Osteoblast (primary cell): ENCODE data around the gene ERI2. TPM values are rescaled to one million over a fixed set of nuclear protein-coding genes. Genes with fewer than 3 reads are reported as not detected.
"Not testable (repeated sequence)": the region's sequence is repeated elsewhere in the genome, so short reads cannot be mapped to it uniquely, and the experiment has no call there.

Source experiments
- DNase-seq: peaks from one replicate; pipeline ENCODE4 v3.0.0; 2011; ENCODE audit warnings: low spot score, mixed read lengths; ENCODE audit not compliant: insufficient read length; ENCODE audit errors: missing footprints
- H2AFZ ChIP-seq: 2 replicates; pipeline ENCODE4 v1.6.0; 2011; ENCODE audit warnings: mild to moderate bottlenecking, low read length
- H3K27ac ChIP-seq: 2 replicates; pipeline ENCODE4 v1.5.1; 2011; ENCODE audit warnings: mild to moderate bottlenecking, low read depth, low read length, moderate library complexity
- H3K27me3 ChIP-seq: 2 replicates; pipeline ENCODE4 v1.6.0; 2012; ENCODE audit warnings: mild to moderate bottlenecking, control low read depth, inconsistent platforms, low read length, moderate library complexity; ENCODE audit not compliant: insufficient read depth
- H3K36me3 ChIP-seq: 2 replicates; pipeline ENCODE4 v1.5.1; 2011; ENCODE audit warnings: mild to moderate bottlenecking, low read length, control low read depth, moderate library complexity; ENCODE audit not compliant: insufficient read depth
- H3K4me1 ChIP-seq: 2 replicates; pipeline ENCODE4 v1.5.1; 2011; ENCODE audit warnings: mild to moderate bottlenecking, low read length, control low read depth, moderate library complexity; ENCODE audit not compliant: insufficient read depth
- H3K4me2 ChIP-seq: 2 replicates; pipeline ENCODE4 v1.6.0; 2011; ENCODE audit warnings: mild to moderate bottlenecking, low read length; ENCODE audit not compliant: insufficient read depth
- H3K4me3 ChIP-seq: fragments of 200-600 bp; sonication (generic); 3 replicates; pipeline ENCODE4 v1.5.1; 2012; ENCODE audit warnings: mild to moderate bottlenecking, low read length, inconsistent platforms; ENCODE audit not compliant: insufficient read depth
- H3K79me2 ChIP-seq: 2 replicates; pipeline ENCODE4 v1.6.0; 2012; ENCODE audit warnings: mild to moderate bottlenecking, low read length, control low read depth, inconsistent platforms; ENCODE audit not compliant: insufficient read depth
- H3K9me3 ChIP-seq: 2 replicates; pipeline ENCODE4 v1.5.1; 2011; ENCODE audit warnings: low read depth, low read length, control low read depth
- H4K20me1 ChIP-seq: 2 replicates; pipeline ENCODE4 v1.6.0; 2012; ENCODE audit warnings: mild to moderate bottlenecking, low read length, control low read depth; ENCODE audit not compliant: insufficient read depth
- CTCF ChIP-seq: IDR thresholded peaks from 2 replicates; pipeline ENCODE4 v1.5.1; 2011; ENCODE audit warnings: mild to moderate bottlenecking, low read depth, low read length, moderate library complexity; ENCODE audit errors: extremely low read depth
- total RNA-seq: library from RNA; depleted of rRNA; stranded (reverse); fragments of >200 nt; gene quantifications from 2 replicates; pipeline ENCODE4 v1.2.3, GENCODE V29; 2012

Gene ERI2
- total RNA-seq, 1 donor: 21.0 TPM

DNA sequence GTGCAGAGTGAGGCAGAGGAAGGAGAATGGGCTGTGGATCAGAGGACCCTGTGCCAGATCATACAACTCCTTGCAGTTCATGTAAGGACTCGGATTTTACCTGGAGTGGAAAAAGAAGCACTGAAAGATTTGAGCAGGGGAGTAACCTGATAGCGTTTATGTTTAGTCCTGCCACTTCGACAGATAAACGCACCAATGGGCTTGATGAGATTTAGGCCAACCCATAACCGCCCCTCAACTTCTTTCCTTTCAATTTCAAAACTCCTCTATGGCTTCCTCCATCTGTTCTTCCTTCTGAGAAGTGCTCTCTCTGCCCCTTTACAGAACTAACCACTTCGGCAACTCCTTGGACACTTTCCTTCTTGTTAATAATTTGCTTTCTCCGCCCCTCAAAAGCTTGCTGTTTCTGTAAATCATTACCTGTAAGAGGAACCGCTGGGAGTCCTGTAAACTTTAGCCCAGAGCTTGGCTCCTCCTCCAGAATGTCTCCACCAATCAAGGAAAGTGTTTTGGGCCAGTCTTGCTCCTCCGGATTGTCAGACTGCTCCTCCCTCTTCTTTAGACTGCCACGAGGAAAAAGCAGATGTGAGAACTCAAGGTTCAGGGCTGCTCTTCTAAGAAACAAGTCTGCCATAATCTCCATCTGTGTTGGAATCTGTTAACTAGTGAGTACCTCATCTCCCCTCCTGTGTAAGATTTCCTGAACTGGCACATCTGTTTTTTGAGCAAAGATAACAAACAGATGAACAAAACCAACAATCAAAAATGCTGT lies 42.6 kb downstream of the ERI2 start, which contains the start of gene ACSM3:
Gene ACSM3, plus strand, starts transcription at position 554 of the 772 bp plus-strand sequence. CDS start 6,021 bp downstream, outside the sequence.
- Histone ChIP-seq H3K27ac (no peak within 1 kb of the TSS), H3K4me3 (peak within 1 kb of the TSS; percentile 72), H3K4me2 (peak within 1 kb of the TSS; percentile 73), H3K36me3 (no peaks in the 10 kb centered on the region), H2AFZ (peak within 1 kb of the TSS; percentile 90), H3K9me3 (no peaks in the 10 kb centered on the region), H3K27me3 (no peaks in the 10 kb centered on the region), H4K20me1 (no peaks in the 10 kb centered on the region), H3K79me2 (no peaks in the 10 kb centered on the region), H3K4me1 (no peaks in the 10 kb centered on the region)
- no peak for TF ChIP-seq CTCF
- DNase-seq: peak; percentile 73

- no peak for DNase-seq
- H3K79me2 ChIP-seq: no peaks in the 10 kb centered on the region
- no peaks in the 10 kb centered on the region for H3K4me1 ChIP-seq
- H3K4me2 ChIP-seq: no peak overlapping the region
- no peak overlapping the region for H3K27ac ChIP-seq
- no peak overlapping the region for H2AFZ ChIP-seq
- TF ChIP-seq CTCF: no peak
- no peaks in the 10 kb centered on the region for H3K9me3 ChIP-seq
- H3K4me3 ChIP-seq: no peak overlapping the region
- H3K36me3 ChIP-seq: no peaks in the 10 kb centered on the region
- H3K27me3 ChIP-seq: no peaks in the 10 kb centered on the region
- no peaks in the 10 kb centered on the region for H4K20me1 ChIP-seq
Measured at GRCh38 chr16:20762404-20763123, 43.7 kb downstream of the ERI2 start.

- Histone ChIP-seq H4K20me1 (no peaks in the 10 kb centered on the region), H2AFZ (no peak overlapping the region), H3K36me3 (no peaks in the 10 kb centered on the region), H3K27me3 (no peaks in the 10 kb centered on the region), H3K4me2 (no peak overlapping the region), H3K4me1 (no peaks in the 10 kb centered on the region), H3K4me3 (no peak overlapping the region), H3K27ac (no peak overlapping the region), H3K79me2 (no peaks in the 10 kb centered on the region), H3K9me3 (no peaks in the 10 kb centered on the region)
- DNase-seq: no peak
- TF ChIP-seq CTCF: no peak
Measured at GRCh38 chr16:20761175-20761574, 45.1 kb downstream of the ERI2 start.

GRCh38 chr16:20760346-20760745 lies 45.9 kb downstream of the ERI2 start:
- Histone ChIP-seq H3K4me2 (no peak overlapping the region), H3K27ac (no peak overlapping the region), H3K4me3 (no peak overlapping the region), H3K4me1 (no peaks in the 10 kb centered on the region), H4K20me1 (no peaks in the 10 kb centered on the region), H3K79me2 (no peaks in the 10 kb centered on the region), H2AFZ (no peak overlapping the region), H3K27me3 (no peaks in the 10 kb centered on the region), H3K9me3 (no peaks in the 10 kb centered on the region), H3K36me3 (no peaks in the 10 kb centered on the region)
- no peak for DNase-seq
- TF ChIP-seq CTCF: no peak

DNA sequence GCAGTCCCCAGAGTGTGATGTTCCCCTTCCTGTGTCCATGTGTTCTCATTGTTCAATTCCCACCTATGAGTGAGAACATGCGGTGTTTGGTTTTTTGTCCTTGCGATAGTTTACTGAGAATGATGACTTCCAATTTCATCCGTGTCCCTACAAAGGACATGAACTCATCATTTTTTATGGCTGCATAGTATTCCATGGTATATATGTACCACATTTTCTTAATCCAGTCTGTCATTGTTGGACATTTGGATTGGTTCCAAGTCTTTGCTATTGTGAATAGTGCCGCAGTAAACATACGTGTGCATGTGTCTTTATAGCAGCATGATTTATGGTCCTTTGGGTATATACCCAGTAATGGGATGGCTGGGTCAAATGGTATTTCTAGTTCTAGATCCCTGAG lies 50.5 kb downstream of the ERI2 start:
- not testable (repeated sequence) for H3K36me3 ChIP-seq, H3K9me3 ChIP-seq, H3K4me2 ChIP-seq, H3K4me3 ChIP-seq, H4K20me1 ChIP-seq, H3K4me1 ChIP-seq, H2AFZ ChIP-seq, H3K27me3 ChIP-seq, H3K27ac ChIP-seq, DNase-seq, H3K79me2 ChIP-seq
